Brain microvascular endothelial cell (primary cell): Measurements from ENCODE around the gene C19orf73.
"Not testable (repeated sequence)": the region's sequence is repeated elsewhere in the genome, so short reads cannot be mapped to it uniquely, and the experiment has no call there.

Experiments used
- DNase-seq: peaks from one replicate; pipeline ENCODE4 v3.0.0-alpha.2; 2020
- H3K27ac ChIP-seq: fragments of 250-450 bp; sonication (Bioruptor Pico); 2 replicates; pipeline ENCODE4 v1.5.1; 2020; ENCODE audit warnings: mild to moderate bottlenecking, moderate library complexity
- H3K27me3 ChIP-seq: fragments of 250-450 bp; sonication (Bioruptor Pico); replicated peaks from 2 replicates; pipeline ENCODE4 v1.5.1; 2020; ENCODE audit warnings: mild to moderate bottlenecking
- H3K36me3 ChIP-seq: fragments of 250-450 bp; sonication (Bioruptor Pico); replicated peaks from 2 replicates; pipeline ENCODE4 v1.5.1; 2020; ENCODE audit warnings: mild to moderate bottlenecking
- H3K4me3 ChIP-seq: 2 replicates; pipeline ENCODE4 v1.5.1; 2011; ENCODE audit warnings: low read depth, mild to moderate bottlenecking, control low read depth, low read length, moderate library complexity
- in situ Hi-C: cut with HindIII; loops from 2 replicates; pipeline ENCODE4 v1.10.0; 2017; ENCODE audit warnings: low sequenced_read_pairs, low pct_ligation_motif_present
- TF ChIP-seq, protein P1 (sequence below): IDR thresholded peaks from 2 replicates; pipeline ENCODE4 v1.5.1; 2011; ENCODE audit warnings: low read depth, mild to moderate bottlenecking, moderate library complexity, low read length, control low read depth, inconsistent platforms; ENCODE audit errors: missing control alignments

The C19orf73 gene

GRCh38 chr19:49081273-49081672 lies 37.7 kb downstream of the C19orf73 start:
- Histone ChIP-seq H3K27ac (no peak overlapping the region), H3K36me3 (peaks cover under 1% of the 10 kb centered on the region), H3K27me3 (no peaks in the 10 kb centered on the region), H3K4me3 (no peak overlapping the region)
- no peak for DNase-seq
- TF ChIP-seq, protein P1, sequence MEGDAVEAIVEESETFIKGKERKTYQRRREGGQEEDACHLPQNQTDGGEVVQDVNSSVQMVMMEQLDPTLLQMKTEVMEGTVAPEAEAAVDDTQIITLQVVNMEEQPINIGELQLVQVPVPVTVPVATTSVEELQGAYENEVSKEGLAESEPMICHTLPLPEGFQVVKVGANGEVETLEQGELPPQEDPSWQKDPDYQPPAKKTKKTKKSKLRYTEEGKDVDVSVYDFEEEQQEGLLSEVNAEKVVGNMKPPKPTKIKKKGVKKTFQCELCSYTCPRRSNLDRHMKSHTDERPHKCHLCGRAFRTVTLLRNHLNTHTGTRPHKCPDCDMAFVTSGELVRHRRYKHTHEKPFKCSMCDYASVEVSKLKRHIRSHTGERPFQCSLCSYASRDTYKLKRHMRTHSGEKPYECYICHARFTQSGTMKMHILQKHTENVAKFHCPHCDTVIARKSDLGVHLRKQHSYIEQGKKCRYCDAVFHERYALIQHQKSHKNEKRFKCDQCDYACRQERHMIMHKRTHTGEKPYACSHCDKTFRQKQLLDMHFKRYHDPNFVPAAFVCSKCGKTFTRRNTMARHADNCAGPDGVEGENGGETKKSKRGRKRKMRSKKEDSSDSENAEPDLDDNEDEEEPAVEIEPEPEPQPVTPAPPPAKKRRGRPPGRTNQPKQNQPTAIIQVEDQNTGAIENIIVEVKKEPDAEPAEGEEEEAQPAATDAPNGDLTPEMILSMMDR = no peak
- in situ Hi-C loops = no loop called here

- in situ Hi-C loops = no loop called here
- Histone ChIP-seq H3K27me3 (no peaks in the 10 kb centered on the region), H3K27ac (no peak overlapping the region), H3K36me3 (no peaks in the 10 kb centered on the region), H3K4me3 (no peak overlapping the region)
- TF ChIP-seq, protein P1 = no peak
- no peak for DNase-seq
Observed at GRCh38 chr19:49080392-49080791, 38.6 kb downstream of the C19orf73 start.

DNA sequence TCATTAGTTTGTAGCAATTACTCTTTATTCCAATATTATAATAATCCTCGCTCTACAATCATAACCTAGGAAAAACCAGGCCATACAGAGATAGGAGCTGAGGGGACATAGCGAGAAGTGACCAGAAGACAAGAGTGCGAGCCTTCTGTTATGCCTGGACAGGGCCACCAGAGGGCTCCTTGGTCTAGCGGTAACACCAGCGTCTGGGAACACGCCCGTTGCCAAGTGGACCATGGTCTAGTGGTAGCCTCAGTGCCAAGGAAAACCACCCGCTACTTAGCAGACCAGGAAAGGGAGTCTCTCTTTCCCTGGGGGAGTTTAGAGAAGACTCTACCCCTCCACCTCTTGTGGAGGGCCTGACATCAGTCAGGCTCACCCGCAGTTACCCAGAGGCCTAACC lies 44.1 kb downstream of the C19orf73 start:
- peaks cover 12% of the 10 kb centered on the region for H3K27me3 ChIP-seq
- in situ Hi-C loops, H3K27ac ChIP-seq, H3K36me3 ChIP-seq, H3K4me3 ChIP-seq: not testable (repeated sequence)
- TF ChIP-seq, protein P1 = peak; percentile 69
- DNase-seq = peak; percentile 65

GRCh38 chr19:49073514-49074378 lies 45.2 kb downstream of the C19orf73 start:
- DNase-seq = no peak
- TF ChIP-seq, protein P1 = peak; percentile 65
- Histone ChIP-seq H3K27ac (no peak overlapping the region), H3K36me3 (no peaks in the 10 kb centered on the region), H3K4me3 (no peak overlapping the region), H3K27me3 (peaks cover 12% of the 10 kb centered on the region)
- in situ Hi-C loops = no loop called here

DNA sequence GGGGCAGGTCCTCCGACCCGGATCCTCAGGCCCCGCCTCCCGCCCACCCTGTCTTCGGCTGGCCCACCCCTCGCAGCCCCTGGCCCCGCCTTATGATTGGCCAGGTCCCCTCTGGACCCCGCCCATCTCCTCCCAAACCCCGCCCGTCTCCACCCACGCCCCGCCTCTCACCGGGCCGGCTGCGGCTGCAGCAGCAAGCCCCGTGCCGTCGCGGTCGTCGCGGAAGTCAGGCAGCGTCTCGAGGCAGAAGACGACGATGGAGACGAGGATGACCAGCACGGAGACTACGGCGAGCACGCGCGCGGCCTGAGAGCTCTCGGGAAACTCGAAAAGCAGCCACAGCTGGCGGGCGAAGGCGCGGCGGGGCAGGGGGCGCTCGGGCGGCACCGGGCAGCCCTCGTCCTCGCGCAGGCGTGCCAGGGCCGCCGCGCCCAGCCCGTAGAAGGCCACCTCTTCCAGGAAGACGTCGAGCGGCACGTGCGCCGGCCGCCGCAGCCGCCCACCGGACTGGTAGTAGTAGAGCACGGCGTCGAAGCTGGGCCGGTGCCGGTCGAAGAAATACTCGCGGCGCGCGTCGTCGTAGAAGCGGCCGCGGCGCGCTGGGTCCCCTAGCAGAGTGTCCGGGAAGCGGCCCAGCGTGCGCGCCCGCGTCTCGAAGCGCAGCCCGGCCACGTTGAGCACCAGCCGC lies 46.9 kb downstream of the C19orf73 start:
- TF ChIP-seq, protein P1 = no peak
- no peak overlapping the region for H3K4me3 ChIP-seq
- no peak for DNase-seq
- no peak overlapping the region for H3K27ac ChIP-seq
- in situ Hi-C loops = no loop called here
- no peaks in the 10 kb centered on the region for H3K36me3 ChIP-seq
- peaks cover 12% of the 10 kb centered on the region for H3K27me3 ChIP-seq
